Activated CD8-positive, alpha-beta T cell treated with anti-CD3 and anti-CD28 coated beads for 36 hours (primary cell): ENCODE data around the gene EDAR. TPM values are rescaled to one million over a fixed set of nuclear protein-coding genes. Genes with fewer than 3 reads are reported as not detected.

Experiments used
- ATAC-seq: fragments of 200-7000 bp; cut with Tn5 transposase; one replicate; pipeline ENCODE4 v1.10.0; 2021; ENCODE audit warnings: mild to moderate bottlenecking, moderate library complexity
- CTCF ChIA-PET: fragments of 350-600 bp; sonication (Branson Sonifier 250); formaldehyde crosslinking; loops from one replicate; lab custom pipeline; 2021; ENCODE audit warnings: antibody characterized with exemption; lab: Charles Lee
- POLR2A ChIA-PET: fragments of 350-600 bp; sonication (Branson Sonifier 250); formaldehyde crosslinking; loops from one replicate; lab custom pipeline; 2021; ENCODE audit warnings: antibody characterized with exemption; lab: Charles Lee
- DNase-seq: peaks from one replicate; pipeline ENCODE4 v3.0.0-alpha.2; 2020
- H3K27ac Mint-ChIP-seq: one replicate; pipeline ENCODE4 v1.8.0; 2021; ENCODE audit warnings: mild to moderate bottlenecking, mixed read lengths
- H3K27me3 Mint-ChIP-seq: one replicate; pipeline ENCODE4 v1.8.0; 2021; ENCODE audit warnings: mixed read lengths
- H3K36me3 Mint-ChIP-seq: one replicate; pipeline ENCODE4 v1.8.0; 2021; ENCODE audit warnings: low read depth, mixed read lengths
- H3K4me1 Mint-ChIP-seq: one replicate; pipeline ENCODE4 v1.8.0; 2021; ENCODE audit warnings: low read depth, mixed read lengths
- H3K4me3 Mint-ChIP-seq: one replicate; pipeline ENCODE4 v1.8.0; 2021; ENCODE audit warnings: mild to moderate bottlenecking, moderate library complexity, mixed read lengths
- H3K9me3 Mint-ChIP-seq: one replicate; pipeline ENCODE4 v1.8.0; 2021; ENCODE audit warnings: mixed read lengths
- CTCF ChIP-seq: fragments of 200-600 bp; IDR thresholded peaks from one replicate; pipeline ENCODE4 v1.8.0; 2022; ENCODE audit warnings: antibody characterized with exemption, mild to moderate bottlenecking
- intact Hi-C: fragments of 100-400 bp; cut with micrococcal nuclease; formaldehyde crosslinking; loops from one replicate; pipeline ENCODE4 v1.10.0; 2022
- total RNA-seq, 2 experiments: library from RNA; stranded (reverse); gene quantifications; one replicate each; pipeline ENCODE4 v1.2.3, GENCODE V29; 2021

The EDAR gene
- total RNA-seq, 2 experiments from 2014 or later, result 0.09 to 0.11 TPM

GRCh38 chr2:108933691-108934117, 55.3 kb downstream of the EDAR start:
- Mint-ChIP-seq H3K4me3 (no peak overlapping the region), H3K9me3 (no peaks in the 10 kb centered on the region), H3K4me1 (peaks cover 13% of the 10 kb centered on the region), H3K27ac (no peak overlapping the region), H3K36me3 (no peaks in the 10 kb centered on the region), H3K27me3 (no peaks in the 10 kb centered on the region)
- no peak for ATAC-seq
- ChIA-PET CTCF (no interaction called here), POLR2A (no interaction called here)
- intact Hi-C loops, result no loop called here
- TF ChIP-seq CTCF, result no peak
- DNase-seq, result no peak

GRCh38 chr2:108932736-108933332, 56.2 kb downstream of the EDAR start:
- Mint-ChIP-seq H3K4me3 (no peak overlapping the region), H3K9me3 (no peaks in the 10 kb centered on the region), H3K27me3 (no peaks in the 10 kb centered on the region), H3K27ac (no peak overlapping the region), H3K4me1 (peaks cover 8% of the 10 kb centered on the region), H3K36me3 (no peaks in the 10 kb centered on the region)
- CTCF ChIA-PET, result no interaction called here
- DNase-seq (no peak), ATAC-seq (no peak)
- intact Hi-C loops, result no loop called here
- TF ChIP-seq CTCF, result no peak
- POLR2A ChIA-PET, result no interaction called here

GRCh38 chr2:108931372-108931771, 57.6 kb downstream of the EDAR start:
- no peak for DNase-seq
- ChIA-PET CTCF (interaction anchor here (1.0 to 5.9 kb wide), 4 partner anchors 57 to 196 kb away, joined by 3 to 52 read pairs (median 4); partner anchors contain the start of gene EDAR), POLR2A (no interaction called here)
- Mint-ChIP-seq H3K4me1 (peaks cover 2% of the 10 kb centered on the region), H3K4me3 (no peak overlapping the region), H3K27me3 (no peaks in the 10 kb centered on the region), H3K36me3 (no peaks in the 10 kb centered on the region), H3K9me3 (no peaks in the 10 kb centered on the region), H3K27ac (no peak overlapping the region)
- intact Hi-C loops, result no loop called here
- TF ChIP-seq CTCF, result no peak
- ATAC-seq, result no peak

- intact Hi-C loops, result loop anchor here (2.0 kb wide), 1 partner anchor 59 kb away; the partner anchor contains the start of gene EDAR
- H3K27me3 Mint-ChIP-seq, result no peaks in the 10 kb centered on the region
- peaks cover 2% of the 10 kb centered on the region for H3K4me1 Mint-ChIP-seq
- no peak for ATAC-seq
- DNase-seq, result no peak
- no peak for TF ChIP-seq CTCF
- no peak overlapping the region for H3K27ac Mint-ChIP-seq
- ChIA-PET CTCF (interaction anchor here (0.6 to 5.9 kb wide), 9 partner anchors 10 to 580 kb away, joined by 3 to 52 read pairs (median 5); partner anchors contain the start of gene EDAR), POLR2A (no interaction called here)
- H3K9me3 Mint-ChIP-seq, result no peaks in the 10 kb centered on the region
- H3K4me3 Mint-ChIP-seq, result no peak overlapping the region
- no peaks in the 10 kb centered on the region for H3K36me3 Mint-ChIP-seq
These were observed 59.1 kb downstream of the EDAR start for GRCh38 chr2:108929807-108930425.
